Measurements from ENCODE around the gene CSDE1.
"Not testable (repeated sequence)": the region's sequence is repeated elsewhere in the genome, so short reads cannot be mapped to it uniquely, and the experiment has no call there.

CSDE1 gene

GRCh38 chr1:114757455-114758255 lies at the start of gene CSDE1:
TSS of gene CSDE1 (minus strand) at chr1:114757984. CDS start at chr1:114739890, 18,094 bp downstream.
- peak; percentile 98 to 100 (median 100) for DNase-seq

- DNase-seq: not testable (repeated sequence)
These were observed 46.7 kb upstream of the CSDE1 start for GRCh38 chr1:114804449-114804848.

GRCh38 chr1:114803001-114803400 lies 45.2 kb upstream of the CSDE1 start:
- no peak for DNase-seq

GRCh38 chr1:114794038-114794437 lies 36.3 kb upstream of the CSDE1 start:
- DNase-seq: no peak

GRCh38 chr1:114790581-114790980 lies 32.8 kb upstream of the CSDE1 start:
- DNase-seq: not testable (repeated sequence)

GRCh38 chr1:114786440-114786839 lies 28.7 kb upstream of the CSDE1 start:
- DNase-seq: not testable (repeated sequence)

GRCh38 chr1:114782476-114782875 lies 24.7 kb upstream of the CSDE1 start:
- no peak for DNase-seq

GRCh38 chr1:114780344-114781226 lies 22.8 kb upstream of the CSDE1 start, which contains the start of gene SIKE1:
TSS of gene SIKE1 (minus strand) at chr1:114780685. CDS start at chr1:114780607, 78 bp downstream.
- DNase-seq: peak; percentile 81 to 87 (median 84)

- no peak for DNase-seq
These were observed 21.9 kb upstream of the CSDE1 start for GRCh38 chr1:114779722-114780121.

GRCh38 chr1:114776726-114777125 lies 18.9 kb upstream of the CSDE1 start:
- DNase-seq: not testable (repeated sequence)

GRCh38 chr1:114771992-114772391 lies 14.2 kb upstream of the CSDE1 start:
- DNase-seq: no peak

GRCh38 chr1:114770989-114771388 lies 13.2 kb upstream of the CSDE1 start:
- DNase-seq: no peak

- DNase-seq: no peak
These were observed 6.9 kb upstream of the CSDE1 start for GRCh38 chr1:114764689-114765088.

GRCh38 chr1:114758256-114758832 lies 560 bp upstream of the CSDE1 start:
- DNase-seq: peak in 2 of 3 donors; percentile 15 to 37

- DNase-seq: peak; percentile 83 to 87 (median 85)
These were observed 782 bp downstream of the CSDE1 start for GRCh38 chr1:114756949-114757454.

- peak in 1 of 3 donors; percentile 33 for DNase-seq
These were observed 1.5 kb downstream of the CSDE1 start for GRCh38 chr1:114756009-114756892.

- peak; percentile 20 to 54 (median 50) for DNase-seq
These were observed 2.5 kb downstream of the CSDE1 start for GRCh38 chr1:114755006-114755931.

- not testable (repeated sequence) for DNase-seq
These were observed 4.1 kb downstream of the CSDE1 start for GRCh38 chr1:114753702-114754101.

- DNase-seq: no peak
These were observed 4.6 kb downstream of the CSDE1 start for GRCh38 chr1:114753143-114753542.

- DNase-seq: no peak
These were observed 7.0 kb downstream of the CSDE1 start for GRCh38 chr1:114750780-114751179.

- DNase-seq: no peak
These were observed 7.9 kb downstream of the CSDE1 start for GRCh38 chr1:114749835-114750234.
